ENCODE measurements around the gene A2M.

The A2M gene

DNA sequence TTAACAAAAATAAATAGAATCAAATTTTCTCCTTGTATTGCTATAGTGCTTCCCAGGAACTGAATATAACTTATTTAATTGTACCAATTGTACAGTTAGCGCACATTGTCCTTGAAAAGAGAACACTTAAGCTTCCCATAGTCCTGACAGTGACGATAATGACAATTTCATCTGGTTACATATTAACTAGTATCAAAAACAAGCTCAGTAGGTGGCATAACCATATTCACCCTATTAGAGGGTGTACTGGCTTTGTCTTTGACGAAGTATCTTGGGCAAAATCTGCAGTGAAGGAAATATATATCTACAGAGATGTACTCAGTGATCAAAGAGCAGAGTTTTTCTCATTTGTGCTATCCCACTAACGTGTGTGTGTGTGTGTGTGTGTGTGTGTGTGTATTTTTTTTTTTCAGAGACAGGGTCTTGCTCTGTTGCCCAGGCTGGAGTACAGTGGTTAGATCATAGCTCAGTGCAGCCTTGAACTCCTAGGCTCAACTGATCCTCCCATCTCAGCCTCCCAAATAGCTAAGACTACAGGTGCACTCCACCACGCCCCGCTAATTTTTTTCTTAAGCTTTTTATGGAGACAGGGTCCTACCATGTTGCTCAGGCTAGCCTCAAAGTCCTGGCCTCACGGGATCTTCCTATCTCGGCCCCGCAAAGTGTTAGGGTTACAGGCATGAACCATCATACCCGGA is 4.9 kb upstream of the A2M start:
- no peak for DNase-seq

DNA sequence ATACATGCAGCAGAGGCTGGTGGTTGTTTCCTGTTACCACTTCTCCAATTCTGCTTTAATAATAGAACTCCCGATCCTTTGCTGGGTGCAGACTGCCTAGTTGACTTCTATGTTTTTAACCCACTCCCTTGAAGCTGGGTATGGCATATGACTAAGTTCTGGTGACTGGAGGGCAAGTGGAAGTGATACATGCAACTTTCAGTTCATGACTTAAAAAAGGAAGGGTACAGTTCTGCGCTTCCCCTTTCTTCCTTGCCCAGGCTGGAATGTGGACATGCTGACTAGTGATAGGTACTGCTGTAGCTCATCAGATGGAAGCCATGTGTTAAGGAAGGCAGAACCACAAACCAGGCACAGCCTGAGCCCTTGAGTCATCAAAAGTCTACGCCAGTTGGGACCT is 2.4 kb upstream of the A2M start:
- DNase-seq: no peak

DNA sequence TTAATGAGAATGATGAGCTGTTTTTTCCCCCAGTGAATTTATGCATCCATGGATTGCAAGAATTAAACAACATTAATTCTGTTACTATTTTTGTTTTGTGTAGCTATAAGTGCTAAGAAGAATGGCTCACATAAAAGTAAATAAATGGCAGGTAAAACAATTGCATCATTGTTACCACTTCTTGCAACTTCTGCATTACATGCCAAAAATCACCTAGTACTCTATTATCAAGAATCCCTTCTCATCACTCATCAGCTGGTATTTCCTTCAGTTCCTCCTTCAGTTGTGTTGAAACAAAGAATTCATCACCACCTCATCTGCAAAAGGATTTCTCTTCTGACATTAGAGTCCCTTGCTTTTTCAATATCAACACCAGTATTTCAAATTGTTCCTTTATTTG is 773 bp downstream of the A2M start:
- DNase-seq: no peak

DNA sequence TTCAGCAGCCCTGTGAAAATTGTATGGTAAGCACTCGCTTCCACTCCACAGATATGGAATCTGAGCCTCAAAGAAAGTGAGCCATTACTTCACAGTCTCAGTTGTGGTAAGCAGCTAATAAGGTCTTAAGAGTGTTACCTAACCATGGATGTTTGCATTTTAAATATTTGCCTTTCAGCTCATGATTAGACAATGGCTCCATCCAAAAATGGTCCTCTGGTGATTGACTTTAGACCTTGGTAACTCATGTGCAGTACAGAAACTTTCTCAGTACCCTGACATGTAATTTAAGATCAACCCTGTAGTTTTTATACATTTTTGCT is 1.8 kb downstream of the A2M start:
- no peak for DNase-seq

DNA sequence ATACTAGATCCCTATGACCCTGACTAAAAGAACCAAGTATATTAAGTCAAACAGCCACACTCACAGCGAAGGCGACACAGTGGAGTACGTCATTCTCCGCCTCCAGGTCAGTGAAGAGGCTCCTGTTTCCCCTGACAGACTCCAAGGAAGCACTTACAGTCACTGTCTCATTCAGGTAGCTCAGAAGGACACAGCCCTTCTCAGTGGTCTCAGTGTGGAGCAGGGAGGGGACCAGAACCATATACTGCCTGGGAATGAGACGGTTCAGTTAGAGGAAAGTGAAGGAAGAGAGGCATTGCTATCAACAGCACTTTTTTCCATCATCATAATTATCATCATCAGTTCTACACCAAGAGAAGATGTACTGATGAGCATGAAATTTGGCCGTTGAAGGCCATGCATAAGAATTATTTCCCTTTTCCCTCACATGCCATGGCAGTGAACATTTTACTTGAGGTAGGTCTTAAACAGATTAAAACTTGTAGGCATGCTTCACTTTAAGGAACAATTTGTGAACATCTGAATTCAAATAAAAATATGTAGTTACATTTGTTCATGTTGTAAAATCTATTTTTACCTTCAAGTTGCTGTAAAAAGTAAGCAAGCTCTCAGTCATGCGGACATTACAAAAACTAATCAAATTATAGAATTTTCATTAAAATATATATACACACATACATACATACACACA is 2.3 kb downstream of the A2M start:
- no peak for DNase-seq

DNA sequence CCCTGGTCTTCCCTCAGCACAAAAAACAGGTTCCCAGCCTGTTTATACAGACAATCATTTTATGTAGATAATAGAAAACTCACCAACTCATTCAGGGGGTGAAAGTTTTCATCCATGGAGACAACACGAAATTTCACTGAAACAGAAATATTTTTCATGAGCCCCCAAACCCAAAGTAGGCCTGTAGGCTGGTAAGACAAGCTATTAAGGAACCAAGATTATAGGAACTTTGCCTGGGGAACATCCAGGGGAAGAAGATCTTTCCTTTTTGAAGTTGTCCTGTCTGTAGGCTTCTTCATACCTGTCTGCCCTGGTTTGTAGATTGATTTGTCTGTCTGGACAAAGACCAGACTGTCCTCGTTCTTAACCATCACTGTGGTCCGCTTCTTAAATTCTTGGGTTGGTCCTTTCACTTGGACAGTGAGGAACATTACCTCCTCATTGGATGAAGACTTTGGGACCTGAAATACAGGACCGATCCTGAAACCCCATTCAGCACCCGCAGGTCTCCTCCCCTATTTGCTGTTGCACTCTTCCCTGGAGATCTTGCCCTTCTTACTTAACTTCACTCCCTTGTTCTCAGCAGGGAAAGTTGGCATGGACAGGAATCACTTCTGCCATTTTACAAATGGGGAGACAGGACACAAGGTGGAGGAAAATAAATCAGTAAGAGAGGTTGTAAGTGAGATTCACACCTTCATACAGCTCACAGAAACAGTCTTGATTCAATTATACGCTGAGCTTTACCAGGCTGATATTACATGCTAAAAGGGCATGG is 3.5 kb downstream of the A2M start:
- no peak for DNase-seq

DNA sequence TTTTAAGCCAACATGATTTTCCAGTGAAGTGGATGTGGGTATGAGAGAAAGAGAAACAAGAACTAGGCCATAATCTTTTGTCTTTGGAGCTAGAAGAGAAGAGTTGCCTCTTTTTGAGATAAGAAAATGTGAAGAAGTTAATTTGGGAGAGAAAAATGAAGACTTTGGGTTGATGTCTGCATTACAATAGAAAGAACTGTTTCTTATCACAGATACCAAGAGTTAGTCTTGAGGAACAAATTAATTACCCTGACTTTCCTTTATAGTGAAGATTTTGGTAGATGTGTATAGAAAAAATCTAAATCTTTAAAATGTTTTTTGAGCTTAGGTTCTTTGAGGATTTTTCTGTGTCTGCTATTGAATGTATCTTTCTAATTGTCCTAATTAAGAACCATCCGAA is 4.2 kb downstream of the A2M start:
- no peak for DNase-seq

DNA sequence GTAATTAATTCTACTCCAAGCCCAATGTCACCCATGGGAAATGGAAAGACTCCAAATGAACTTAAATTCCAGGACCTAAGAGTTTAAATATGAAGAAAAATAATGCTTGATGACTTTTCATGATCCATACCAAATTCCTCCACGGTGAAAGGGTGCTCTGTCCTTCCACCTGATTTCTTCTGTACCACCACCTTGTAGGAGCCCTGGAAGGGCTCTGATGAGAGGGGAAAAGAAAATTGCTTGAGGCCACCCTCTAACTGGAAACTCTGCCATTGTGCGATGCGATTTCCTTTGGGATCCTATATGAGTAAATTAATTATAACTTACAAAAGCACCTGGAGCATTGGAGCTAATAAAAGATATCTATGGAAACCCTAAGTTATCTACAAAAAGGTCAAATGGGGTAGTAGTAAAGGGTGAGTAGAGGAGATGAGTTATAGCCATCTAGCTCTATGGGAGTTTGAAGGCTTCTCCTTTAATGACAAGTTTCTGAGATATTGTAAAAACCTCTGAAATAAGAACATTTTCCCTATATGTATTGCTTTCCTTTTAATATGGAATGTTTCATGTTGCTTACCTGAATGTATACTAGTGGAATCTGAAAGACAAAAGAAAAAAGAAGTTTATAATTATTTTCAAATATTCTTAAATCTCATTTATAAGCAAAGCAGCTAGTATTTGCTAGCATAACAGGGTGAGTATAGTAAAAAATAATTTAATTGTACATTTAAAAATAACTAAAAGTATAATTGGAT is 5.8 kb downstream of the A2M start:
- DNase-seq: no peak

DNA sequence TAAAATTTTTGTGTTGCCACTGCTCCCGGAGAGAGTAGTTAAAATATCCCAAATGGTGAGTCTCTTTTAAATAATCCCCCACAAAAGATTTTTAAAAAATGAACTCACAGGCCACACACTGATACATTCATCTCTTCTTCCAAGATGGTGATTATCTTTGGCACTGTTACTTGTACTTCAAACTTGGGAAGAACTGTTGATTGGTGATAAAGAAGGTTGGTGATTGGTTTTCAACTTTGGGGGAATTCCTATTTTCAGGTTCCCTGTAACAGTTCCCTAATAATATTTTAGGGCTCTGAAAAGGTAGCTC is 6.6 kb downstream of the A2M start:
- no peak for DNase-seq

DNA sequence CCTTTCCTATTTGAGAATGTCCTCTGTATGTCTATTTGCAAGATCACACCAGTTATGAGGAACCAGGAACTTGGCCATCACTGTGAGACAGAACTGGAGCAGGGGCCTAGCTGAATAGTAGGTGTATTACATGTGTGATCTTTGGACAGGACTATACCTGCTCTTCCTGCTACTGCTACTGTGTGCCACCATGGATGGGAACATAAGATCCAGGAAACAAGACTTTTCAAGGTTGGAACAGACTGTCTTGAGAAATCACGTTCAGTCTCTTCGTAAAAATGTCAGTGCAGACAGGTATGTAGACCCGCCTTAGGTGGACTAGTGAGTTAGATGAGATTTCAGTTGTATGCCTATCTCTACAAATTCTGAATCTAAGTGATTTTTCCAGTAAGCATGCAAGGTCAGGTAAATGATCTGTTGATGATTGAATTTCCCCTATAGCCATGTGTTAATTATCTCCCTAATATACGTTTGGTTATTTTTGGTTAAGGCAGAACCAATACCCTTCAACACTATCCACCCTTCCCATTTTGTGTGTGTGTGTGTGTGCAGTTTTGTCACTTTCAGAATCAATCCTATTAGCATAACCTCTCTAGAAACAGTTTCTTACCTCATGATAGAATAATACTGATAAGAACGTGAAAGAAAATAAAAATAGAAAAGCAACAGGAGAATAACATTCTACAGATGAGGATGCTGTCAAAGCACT is 7.1 kb downstream of the A2M start:
- no peak for DNase-seq

DNA sequence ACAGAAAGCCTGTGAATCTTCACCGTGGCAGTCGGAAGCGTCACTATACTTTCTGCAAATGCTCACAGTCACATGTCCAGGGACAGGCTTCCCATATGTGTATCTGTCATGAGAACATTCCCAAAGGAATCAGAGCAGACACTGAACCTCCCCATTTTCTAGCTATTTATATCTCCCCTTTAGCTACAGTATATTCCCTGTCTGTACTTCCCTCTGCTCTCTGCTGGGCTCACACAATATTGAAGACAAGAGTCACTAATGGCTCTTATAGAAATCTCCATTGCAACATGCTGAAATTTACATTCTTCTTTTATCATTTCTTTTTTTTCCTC is 8.2 kb downstream of the A2M start:
- no peak for DNase-seq

DNA sequence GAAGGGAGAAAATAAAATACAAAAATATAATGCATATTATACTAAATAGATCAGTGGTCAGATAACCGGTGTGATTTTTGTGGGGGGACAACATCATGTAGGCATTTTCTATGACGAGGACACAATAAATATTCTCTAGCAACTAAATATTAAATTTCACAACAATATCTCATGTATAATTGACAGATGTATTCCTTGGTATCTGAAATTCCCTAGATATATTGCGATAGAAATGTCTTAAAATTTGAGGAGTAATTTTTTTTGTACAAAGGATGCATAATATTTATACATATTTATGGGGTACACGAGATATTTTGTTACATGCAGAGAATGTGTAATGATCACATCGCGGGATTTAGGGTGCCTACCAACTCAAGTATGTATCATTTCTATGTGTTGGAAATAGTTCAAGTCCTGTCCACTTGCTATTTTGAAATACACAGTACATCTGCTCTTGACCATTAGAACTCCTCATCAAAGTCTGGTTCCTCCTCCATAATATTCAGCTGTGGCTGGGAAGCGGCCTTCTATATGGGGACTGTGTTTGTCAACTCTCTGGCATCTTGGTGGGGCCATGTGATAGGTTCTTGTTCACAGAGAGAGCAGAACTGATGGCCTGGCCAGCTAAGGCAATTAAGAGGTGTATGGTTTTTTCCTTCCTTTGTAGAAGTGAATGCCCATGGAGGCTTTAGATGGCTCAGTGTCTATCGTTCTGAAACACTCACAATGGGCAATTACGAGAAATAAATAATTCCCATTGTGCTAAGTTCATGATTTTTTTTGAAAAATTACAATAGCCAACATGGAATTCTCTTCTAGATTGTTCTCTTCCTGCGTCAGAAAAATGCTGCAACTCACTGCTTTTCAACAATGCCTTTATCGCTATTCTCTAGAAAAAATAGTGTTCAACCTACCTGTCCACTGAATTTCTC is 8.8 kb downstream of the A2M start:
- DNase-seq: no peak

DNA sequence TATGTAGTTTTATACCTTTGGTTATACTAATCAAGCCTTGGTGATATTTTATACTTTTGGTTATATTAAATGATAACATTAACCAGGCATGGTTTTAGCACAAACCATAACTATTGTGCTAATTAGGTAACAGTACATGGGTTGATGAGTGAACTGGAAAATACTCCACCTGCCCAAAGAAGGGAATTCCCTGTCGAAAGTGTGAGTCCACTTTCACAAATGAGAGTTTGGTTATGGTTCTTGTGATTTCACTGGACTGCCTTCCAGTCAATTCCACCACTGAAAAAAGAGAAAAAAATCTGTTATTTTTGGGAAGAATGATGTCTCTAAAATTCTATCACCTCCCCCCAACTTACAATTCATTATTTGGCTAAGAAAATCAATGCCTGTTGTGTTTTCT is 9.7 kb downstream of the A2M start:
- DNase-seq: no peak

DNA sequence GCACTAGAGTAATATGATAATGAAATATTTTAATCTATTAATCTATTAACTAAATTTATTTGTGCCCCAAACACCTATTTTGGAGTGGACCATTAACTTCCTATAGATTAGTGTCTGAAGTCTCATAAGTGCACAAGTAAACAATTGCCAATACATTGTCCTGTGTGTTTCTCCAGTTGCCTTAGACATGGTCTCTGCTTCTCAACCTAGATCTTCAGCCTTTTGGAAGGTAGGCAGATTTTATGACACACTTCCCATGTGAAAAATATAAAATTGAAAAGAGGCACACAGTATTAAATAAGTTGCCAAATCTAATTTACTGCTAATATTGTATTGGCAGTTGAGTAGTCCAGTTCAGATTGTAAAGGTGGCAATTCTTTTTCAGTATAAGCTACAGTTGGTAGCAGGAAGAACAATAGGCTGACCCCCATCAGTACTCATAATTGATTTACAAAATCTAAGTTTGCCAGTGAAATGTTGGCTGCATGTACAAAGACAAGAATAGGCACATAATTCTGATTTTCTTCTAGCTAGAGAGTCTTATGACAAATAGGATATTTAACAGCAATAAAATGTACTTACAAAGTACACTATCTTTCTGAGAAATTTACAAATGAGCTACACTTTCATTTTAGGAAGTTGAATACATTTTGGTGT is 10.8 kb downstream of the A2M start:
- DNase-seq: no peak

DNA sequence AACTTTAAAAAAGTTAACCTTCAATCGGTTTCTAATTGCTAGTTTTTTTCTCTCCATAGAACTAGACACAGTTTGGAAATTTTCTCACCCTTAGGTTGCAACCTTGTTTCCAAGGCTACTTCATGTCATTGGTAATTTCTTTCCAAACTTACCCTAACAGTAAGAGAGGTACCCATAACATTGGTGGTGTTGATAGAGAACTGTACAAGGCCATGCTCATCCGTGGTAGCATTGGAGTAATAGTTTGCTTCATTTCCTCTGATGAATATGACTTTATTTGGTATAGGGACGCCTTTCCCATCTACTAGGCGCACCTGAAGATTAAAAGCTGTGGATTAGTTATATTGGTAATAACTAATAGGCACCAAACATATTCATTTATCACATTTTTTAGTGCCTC is 11.6 kb downstream of the A2M start:
- no peak for DNase-seq

DNA sequence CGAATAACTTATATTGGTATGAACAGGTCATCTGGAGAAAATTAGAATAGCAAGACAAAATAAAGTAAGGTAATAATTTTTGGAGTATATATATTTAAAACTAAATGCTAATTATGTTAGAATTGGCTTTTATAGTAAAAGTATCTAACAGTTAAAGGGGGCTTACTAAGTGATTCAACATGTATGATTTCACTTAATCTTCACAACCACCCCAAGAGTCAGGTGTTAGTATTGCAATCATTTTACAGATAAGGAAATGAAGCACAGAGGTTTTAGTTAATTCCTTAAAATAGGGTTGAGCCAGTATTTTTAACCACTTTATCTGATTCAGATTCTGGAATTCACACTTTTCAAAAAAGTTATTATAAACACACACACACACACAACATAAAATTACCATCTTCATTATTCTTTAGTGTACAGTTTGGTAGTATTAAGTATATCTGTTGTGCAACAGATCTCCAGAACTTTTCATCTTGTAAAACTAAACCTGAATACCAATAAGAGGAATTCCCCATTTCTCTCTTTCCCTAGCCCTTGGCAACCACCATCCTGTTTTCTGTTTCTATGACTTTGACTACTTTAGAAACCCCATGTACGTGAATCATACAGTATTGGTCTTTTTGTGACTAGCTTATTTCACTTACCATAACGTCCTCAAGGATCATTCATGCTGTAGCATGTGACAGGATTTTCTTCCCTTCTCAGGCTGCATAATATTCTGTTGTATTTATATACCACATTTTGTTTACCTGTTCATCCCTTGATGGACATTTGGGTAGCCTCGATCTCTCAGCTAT is 12.5 kb downstream of the A2M start:
- DNase-seq: peak; percentile 10

DNA sequence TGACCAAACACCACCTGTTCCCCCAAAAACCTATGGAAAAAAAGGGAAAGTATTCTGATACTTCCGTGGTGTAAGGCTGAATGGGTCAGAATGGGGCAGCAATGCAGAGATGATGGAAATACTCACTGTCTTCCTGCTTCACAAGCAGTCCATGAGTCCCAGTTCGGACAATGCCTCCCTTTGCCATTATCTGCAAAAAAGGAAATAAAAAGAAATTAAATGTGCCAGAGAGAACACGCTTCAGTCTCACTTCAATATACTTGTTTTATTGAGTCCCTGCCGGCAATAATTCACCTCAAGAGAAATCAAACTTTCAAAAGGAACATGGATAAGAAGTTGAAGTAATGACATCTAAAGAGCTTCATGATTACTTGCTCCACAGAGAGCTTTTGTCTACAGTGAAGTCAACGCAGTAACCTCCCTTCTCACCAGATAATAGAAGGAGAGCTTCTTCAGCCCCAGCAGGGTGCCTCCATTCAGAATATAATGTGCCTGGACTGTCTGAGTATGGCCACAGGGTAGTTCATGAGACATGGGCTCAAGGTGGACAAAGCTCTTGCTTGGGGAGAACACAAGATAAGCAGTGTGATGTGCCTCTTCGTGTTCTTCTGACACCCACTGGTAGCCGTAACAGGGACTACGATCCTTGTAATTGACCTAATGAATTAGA is 14.6 kb downstream of the A2M start:
- DNase-seq: no peak

DNA sequence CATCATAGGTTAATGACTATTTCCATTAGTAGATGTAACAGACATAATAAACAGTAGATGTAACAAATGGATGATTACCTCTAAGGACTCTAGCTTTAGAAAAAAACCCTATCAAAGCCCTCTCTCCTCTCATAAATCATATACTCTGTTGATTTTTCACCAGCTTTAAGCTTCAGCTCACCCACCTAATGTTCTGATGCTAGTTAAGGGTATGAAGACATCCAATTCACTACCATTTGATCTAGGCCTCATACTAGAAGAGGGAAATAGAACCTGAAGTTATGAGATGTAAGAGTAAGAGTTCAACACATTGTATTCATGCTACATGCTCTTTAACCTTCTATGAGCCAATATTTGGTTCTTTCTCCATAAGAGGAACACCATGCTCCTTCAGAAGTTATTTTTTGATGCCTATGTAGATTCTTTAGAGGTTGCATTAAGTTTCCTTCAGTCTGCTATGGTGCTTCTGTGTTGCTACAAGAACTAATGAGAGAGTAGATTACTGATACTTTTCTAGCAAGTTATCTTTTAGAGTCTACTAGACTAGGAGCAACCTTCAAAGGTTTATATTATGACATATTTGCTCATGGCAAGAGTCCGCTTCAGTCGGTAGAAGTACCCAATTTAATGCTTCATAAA is 16.0 kb downstream of the A2M start:
- no peak for DNase-seq

DNA sequence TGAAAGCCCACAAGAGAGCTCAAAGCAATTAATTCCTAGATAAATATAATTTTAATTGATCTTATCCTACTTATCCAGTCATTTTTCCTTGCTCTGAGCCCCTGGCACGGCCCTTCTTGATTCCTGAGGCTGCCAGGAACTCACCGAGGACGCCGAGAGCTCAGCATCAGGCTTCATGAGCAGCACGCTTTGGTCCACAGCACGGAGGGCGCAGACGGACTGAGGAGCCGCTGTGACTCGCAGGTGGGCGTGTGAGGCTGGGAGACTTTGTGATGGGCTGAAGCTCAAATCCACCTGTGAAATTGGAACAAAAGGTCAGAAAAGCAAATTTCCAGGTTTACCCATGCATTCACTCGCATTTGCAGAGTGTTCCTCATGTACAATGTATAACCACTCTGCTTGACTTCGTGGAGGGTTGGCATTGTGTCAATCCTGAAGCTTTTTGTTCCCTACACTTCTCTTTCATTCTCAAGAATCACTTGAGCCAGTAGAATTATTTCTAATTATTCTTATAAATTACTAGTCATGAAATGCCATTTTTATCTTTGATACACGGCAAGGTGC is 17.2 kb downstream of the A2M start:
- DNase-seq: no peak

Data from activated CD4-positive, alpha-beta T cell treated with anti-CD3 and anti-CD28 coated beads, Interleukin-2, amount 50 U/mL, for 16 hours (primary cell).